HEK293 (cell line): ENCODE data around the gene NECAB3.

ENCODE experiments used
- BCL11A ChIP-seq: fragments of 450-650 bp; formaldehyde crosslinking; IDR thresholded peaks from 2 replicates; pipeline ENCODE4 v1.5.1; 2016; ENCODE audit warnings: low read depth, missing biosample characterization, missing genetic modification characterization
- CTCF ChIP-seq: fragments of 450-650 bp; formaldehyde crosslinking; IDR thresholded peaks from 2 replicates; pipeline ENCODE4 v1.5.1; 2016; ENCODE audit warnings: missing biosample characterization, missing genetic modification characterization
- TRIM28 ChIP-seq: IDR thresholded peaks from 2 replicates; pipeline ENCODE4 v1.6.1; 2011; ENCODE audit warnings: low read length, control low read depth, borderline replicate concordance
- ZBTB11 ChIP-seq: fragments of 450-650 bp; formaldehyde crosslinking; conservative IDR thresholded peaks from 2 replicates; pipeline ENCODE4 v1.5.1; 2016; ENCODE audit warnings: low read depth, missing biosample characterization, missing genetic modification characterization
- ZNF138 ChIP-seq: fragments of 450-650 bp; formaldehyde crosslinking; IDR thresholded peaks from 2 replicates; pipeline ENCODE4 v1.5.1; 2016; ENCODE audit warnings: missing biosample characterization, missing genetic modification characterization, borderline replicate concordance
- ZNF266 ChIP-seq: fragments of 450-650 bp; formaldehyde crosslinking; IDR thresholded peaks from 2 replicates; pipeline ENCODE4 v1.5.1; 2016; ENCODE audit warnings: missing biosample characterization, missing genetic modification characterization, low read depth
- ZNF423 ChIP-seq: fragments of 450-650 bp; formaldehyde crosslinking; IDR thresholded peaks from 2 replicates; pipeline ENCODE4 v1.5.1; 2016; ENCODE audit warnings: missing biosample characterization, missing genetic modification characterization
- ZNF623 ChIP-seq: fragments of 450-650 bp; formaldehyde crosslinking; IDR thresholded peaks from 2 replicates; pipeline ENCODE4 v1.5.1; 2016; ENCODE audit warnings: missing biosample characterization, missing genetic modification characterization
- ZNF670 ChIP-seq: fragments of 450-650 bp; formaldehyde crosslinking; IDR thresholded peaks from 2 replicates; pipeline ENCODE4 v1.5.1; 2016; ENCODE audit warnings: missing biosample characterization, missing genetic modification characterization, low read depth
- ZSCAN23 ChIP-seq: fragments of 450-650 bp; formaldehyde crosslinking; IDR thresholded peaks from 2 replicates; pipeline ENCODE4 v1.5.1; 2016; ENCODE audit warnings: missing biosample characterization, missing genetic modification characterization

- TF ChIP-seq ZSCAN23: no peak
- TF ChIP-seq ZNF670: no peak
- TF ChIP-seq ZNF623: no peak
- TF ChIP-seq BCL11A (tag by site-specific recombination): no peak
- TF ChIP-seq ZNF138: no peak
- no peak for TF ChIP-seq ZNF423 (tag by site-specific recombination)
- TF ChIP-seq ZNF266 (tag by site-specific recombination): no peak
- TF ChIP-seq ZBTB11 (tag by site-specific recombination): no peak
- no peak for TF ChIP-seq TRIM28
- no peak for TF ChIP-seq CTCF (tag by site-specific recombination)
Observed at GRCh38 chr20:33657704-33658095, 16.5 kb downstream of the NECAB3 start.
